ENCODE results near the gene DGKG. TPM values are rescaled to one million over a fixed set of nuclear protein-coding genes. Genes with fewer than 3 reads are reported as not detected.

The DGKG gene
- total and polyA plus RNA-seq, 2 of the 8 experiments (the other 6 are each of a cell fraction or from before 2014, with no cell fraction given), result 0.30 to 0.48 TPM

GRCh38 chr3:186383026-186383993 lies 21.3 kb upstream of the DGKG start (continued):
- TF ChIP-seq EP300 (IDR thresholded peaks at IDR 0.05; ENCODE audit: borderline replicate concordance in 1 of 2, low read depth in 2 of 2, low read length in 2 of 2), result no peak
- no peak for TF ChIP-seq KDM5A (IDR thresholded peaks at IDR 0.05; ENCODE audit: low read length)
- no peak for TF ChIP-seq NRF1 (IDR thresholded peaks at IDR 0.05; ENCODE audit: low read depth, low read length)
- no peak for TF ChIP-seq BCL11A (IDR thresholded peaks at IDR 0.05; ENCODE audit: low read depth in 2 of 2, low read length in 2 of 2)
- TF ChIP-seq CREB1 (IDR thresholded peaks at IDR 0.05), result no peak
- TF ChIP-seq SP2 (IDR thresholded peaks at IDR 0.05; ENCODE audit: low read length), result no peak
- TF ChIP-seq CHD7 (IDR thresholded peaks at IDR 0.05; ENCODE audit: insufficient replicate concordance, low read length), result no peak
- no peak for TF ChIP-seq BACH1 (IDR thresholded peaks at IDR 0.05; ENCODE audit: low read length)
- no peak for TF ChIP-seq KDM4A (IDR thresholded peaks at IDR 0.05; ENCODE audit: low read depth, low read length, severe bottlenecking)
